Dendritic cell treated with granulocyte-macrophage colony-stimulating factor and Interleukin-4, amounts not matched to agents 40 ng/mL and 50 ng/mL, for 4 days (primary cell): ENCODE results near the gene GPR55.

Source experiments
- H3K27ac Mint-ChIP-seq: one replicate; pipeline ENCODE4 v1.8.0; 2022; ENCODE audit warnings: mild to moderate bottlenecking, mixed read lengths
- H3K27me3 Mint-ChIP-seq: one replicate; pipeline ENCODE4 v1.8.0; 2022; ENCODE audit warnings: mild to moderate bottlenecking, mixed read lengths
- H3K36me3 Mint-ChIP-seq: one replicate; pipeline ENCODE4 v1.8.0; 2022; ENCODE audit warnings: low read depth, mixed read lengths
- H3K4me1 Mint-ChIP-seq: one replicate; pipeline ENCODE4 v1.8.0; 2022; ENCODE audit warnings: low read depth, mixed read lengths
- H3K4me3 Mint-ChIP-seq: one replicate; pipeline ENCODE4 v1.8.0; 2022; ENCODE audit warnings: mild to moderate bottlenecking, moderate library complexity, mixed read lengths
- H3K9me3 Mint-ChIP-seq: one replicate; pipeline ENCODE4 v1.8.0; 2022; ENCODE audit warnings: mixed read lengths
- intact Hi-C: fragments of 100-400 bp; cut with micrococcal nuclease; formaldehyde crosslinking; loops from one replicate; pipeline ENCODE4 v1.15.0; 2022

Gene GPR55

GRCh38 chr2:230868161-230868946 is 56.7 kb downstream of the GPR55 start:
- peaks cover 59% of the 10 kb centered on the region for H3K4me1 Mint-ChIP-seq
- no peaks in the 10 kb centered on the region for H3K9me3 Mint-ChIP-seq
- intact Hi-C loops: no loop called here
- H3K36me3 Mint-ChIP-seq: peaks cover 6% of the 10 kb centered on the region
- no peak overlapping the region for H3K27ac Mint-ChIP-seq
- peaks cover 67% of the 10 kb centered on the region for H3K27me3 Mint-ChIP-seq
- H3K4me3 Mint-ChIP-seq: no peak overlapping the region

- H3K27me3 Mint-ChIP-seq: peaks cover 73% of the 10 kb centered on the region
- no peak overlapping the region for H3K4me3 Mint-ChIP-seq
- intact Hi-C loops: no loop called here
- no peaks in the 10 kb centered on the region for H3K9me3 Mint-ChIP-seq
- peaks cover 6% of the 10 kb centered on the region for H3K36me3 Mint-ChIP-seq
- H3K4me1 Mint-ChIP-seq: peaks cover 59% of the 10 kb centered on the region
- H3K27ac Mint-ChIP-seq: no peak overlapping the region
These were observed 58.1 kb downstream of the GPR55 start for GRCh38 chr2:230866756-230867523.

- Mint-ChIP-seq H3K27me3 (peaks cover 81% of the 10 kb centered on the region), H3K27ac (no peak overlapping the region), H3K4me3 (peak overlapping the region; percentile 73), H3K36me3 (peaks cover 6% of the 10 kb centered on the region), H3K9me3 (no peaks in the 10 kb centered on the region), H3K4me1 (peaks cover 53% of the 10 kb centered on the region)
- intact Hi-C loops: no loop called here
These were observed 59.0 kb downstream of the GPR55 start for GRCh38 chr2:230865766-230866755.

- H3K9me3 Mint-ChIP-seq: no peaks in the 10 kb centered on the region
- H3K27ac Mint-ChIP-seq: peak overlapping the region; percentile 47
- peak overlapping the region; percentile 73 for H3K4me3 Mint-ChIP-seq
- intact Hi-C loops: no loop called here
- H3K4me1 Mint-ChIP-seq: peaks cover 46% of the 10 kb centered on the region
- peaks cover 6% of the 10 kb centered on the region for H3K36me3 Mint-ChIP-seq
- H3K27me3 Mint-ChIP-seq: peaks cover 77% of the 10 kb centered on the region
These were observed 59.7 kb downstream of the GPR55 start for GRCh38 chr2:230865307-230865765.

- Mint-ChIP-seq H3K27ac (peak within 1 kb of the TSS; percentile 47), H3K4me1 (peaks cover 40% of the 10 kb centered on the region)
- intact Hi-C loops: no loop called here
These were observed 60.3 kb downstream of the GPR55 start, which contains the start of gene ITM2C for GRCh38 chr2:230864605-230865306. Gene ITM2C (plus strand): TSS chr2:230864942. CDS start chr2:230865026, 84 bp downstream.

GRCh38 chr2:230864122-230864604 is 60.9 kb downstream of the GPR55 start:
- Mint-ChIP-seq H3K36me3 (peaks cover 6% of the 10 kb centered on the region), H3K4me1 (peaks cover 36% of the 10 kb centered on the region), H3K9me3 (no peaks in the 10 kb centered on the region), H3K27ac (no peak overlapping the region), H3K4me3 (peak overlapping the region; percentile 73), H3K27me3 (peaks cover 67% of the 10 kb centered on the region)
- intact Hi-C loops: no loop called here

More at GRCh38 chr2:230864605-230865306, 60.3 kb downstream of the GPR55 start, which contains the start of gene ITM2C:
- peaks cover 73% of the 10 kb centered on the region for H3K27me3 Mint-ChIP-seq
- no peaks in the 10 kb centered on the region for H3K9me3 Mint-ChIP-seq
- peaks cover 6% of the 10 kb centered on the region for H3K36me3 Mint-ChIP-seq
- peak within 1 kb of the TSS; percentile 73 for H3K4me3 Mint-ChIP-seq

GRCh38 chr2:230863442-230864121 is 61.5 kb downstream of the GPR55 start:
- H3K4me1 Mint-ChIP-seq: peaks cover 36% of the 10 kb centered on the region
- intact Hi-C loops: no loop called here
- H3K27me3 Mint-ChIP-seq: peaks cover 63% of the 10 kb centered on the region
- H3K4me3 Mint-ChIP-seq: peak overlapping the region; percentile 73
- H3K9me3 Mint-ChIP-seq: no peaks in the 10 kb centered on the region
- H3K27ac Mint-ChIP-seq: no peak overlapping the region
- peaks cover 6% of the 10 kb centered on the region for H3K36me3 Mint-ChIP-seq

- no peak overlapping the region for H3K4me3 Mint-ChIP-seq
- no peak overlapping the region for H3K27ac Mint-ChIP-seq
- H3K27me3 Mint-ChIP-seq: peaks cover 62% of the 10 kb centered on the region
- H3K36me3 Mint-ChIP-seq: peaks cover 6% of the 10 kb centered on the region
- H3K9me3 Mint-ChIP-seq: no peaks in the 10 kb centered on the region
- H3K4me1 Mint-ChIP-seq: peaks cover 36% of the 10 kb centered on the region
- intact Hi-C loops: no loop called here
These were observed 62.0 kb downstream of the GPR55 start for GRCh38 chr2:230863031-230863430.

- intact Hi-C loops: no loop called here
- H3K4me3 Mint-ChIP-seq: no peak overlapping the region
- H3K4me1 Mint-ChIP-seq: peaks cover 30% of the 10 kb centered on the region
- no peaks in the 10 kb centered on the region for H3K9me3 Mint-ChIP-seq
- H3K27ac Mint-ChIP-seq: no peak overlapping the region
- H3K27me3 Mint-ChIP-seq: peaks cover 57% of the 10 kb centered on the region
- H3K36me3 Mint-ChIP-seq: peaks cover 6% of the 10 kb centered on the region
These were observed 62.8 kb downstream of the GPR55 start for GRCh38 chr2:230862292-230862691.

GRCh38 chr2:230861552-230862255 is 63.3 kb downstream of the GPR55 start:
- peak overlapping the region; percentile 2 for H3K27ac Mint-ChIP-seq

More at GRCh38 chr2:230861552-230862255, 63.3 kb downstream of the GPR55 start:
- no peak overlapping the region for H3K4me3 Mint-ChIP-seq
- H3K9me3 Mint-ChIP-seq: no peaks in the 10 kb centered on the region
- H3K4me1 Mint-ChIP-seq: peaks cover 25% of the 10 kb centered on the region
- peaks cover 6% of the 10 kb centered on the region for H3K36me3 Mint-ChIP-seq
- peaks cover 51% of the 10 kb centered on the region for H3K27me3 Mint-ChIP-seq
- intact Hi-C loops: no loop called here
